GM12878 (cell line): ENCODE measurements around the gene HNRNPLL. TPM values are rescaled to one million over a fixed set of nuclear protein-coding genes. Genes with fewer than 3 reads are reported as not detected.

Source experiments
- ATAC-seq: fragments of 200-7000 bp; cut with Tn5 transposase; 3 replicates; pipeline ENCODE4 v1.9.1; 2020; ENCODE audit warnings: mild to moderate bottlenecking, moderate library complexity
- BruUV-seq: library from RNA; stranded (reverse); fragments of 400-500 nt; replicated peaks from 2 replicates; lab custom pipeline; 2021; lab: Mats Ljungman, UMichigan
- CTCF ChIA-PET: fragments of 300-600 bp; sonication (Branson Sonifier 250); formaldehyde crosslinking; extraction: SDS; loops from one replicate; lab custom pipeline; 2021; ENCODE audit warnings: inconsistent platforms; lab: Yijun Ruan, JAX
- POLR2A ChIA-PET: fragments of 350-600 bp; formaldehyde crosslinking; extraction: SDS; loops from one replicate; lab custom pipeline; 2021; ENCODE audit warnings: inconsistent platforms; lab: Charles Lee
- RAD21 ChIA-PET: fragments of 300-600 bp; sonication (Branson Sonifier 250); formaldehyde crosslinking; loops from one replicate; lab custom pipeline; 2023; ENCODE audit warnings: antibody characterized with exemption; ENCODE audit not compliant: unreplicated experiment; lab: Charles Lee
- SMC1A ChIA-PET: fragments of 300-600 bp; sonication (Branson Sonifier 250); formaldehyde crosslinking; loops from one replicate; lab custom pipeline; 2023; ENCODE audit not compliant: unreplicated experiment, uncharacterized antibody; lab: Charles Lee
- DNase-seq: peaks from one replicate; pipeline ENCODE4 v3.0.0-alpha.2; 2011; ENCODE audit warnings: low read depth, low spot score
- FAIRE-seq: peaks from 3 replicates; lab custom pipeline; 2011; peaks lifted over from hg19 to GRCh38; lab: Jason Lieb, UNC
- H2AFZ ChIP-seq: 2 replicates; pipeline ENCODE4 v1.6.0; 2011; ENCODE audit warnings: low read depth, low read length, control low read depth; ENCODE audit not compliant: control insufficient read depth
- H3K27ac ChIP-seq: 2 replicates; pipeline ENCODE4 v1.5.1; 2011; ENCODE audit warnings: control low read depth; ENCODE audit not compliant: control insufficient read depth, insufficient read depth
- H3K27me3 ChIP-seq, 2 experiments: replicated peaks in 1 of 2; 2 replicates each; pipeline versions ENCODE4 v1.6.0 to v1.6.1; 2011; ENCODE audit warnings: low read length in 1 of 2; ENCODE audit not compliant: control insufficient read depth in 2 of 2, insufficient read depth in 2 of 2
- H3K36me3 ChIP-seq, 2 experiments: 2 replicates each; pipeline ENCODE4 v1.5.1; 2011; ENCODE audit warnings: low read length in 1 of 2; ENCODE audit not compliant: control insufficient read depth in 2 of 2, insufficient read depth in 2 of 2
- H3K4me1 ChIP-seq: 2 replicates; pipeline ENCODE4 v1.6.1; 2011; ENCODE audit warnings: mild to moderate bottlenecking, low read length, moderate library complexity, mixed read lengths; ENCODE audit not compliant: control insufficient read depth, insufficient read depth
- H3K4me2 ChIP-seq: 2 replicates; pipeline ENCODE4 v1.6.0; 2011; ENCODE audit warnings: control low read depth; ENCODE audit not compliant: control insufficient read depth, insufficient read depth
- H3K4me3 ChIP-seq: fragments of 200-600 bp; sonication (generic); 2 replicates; pipeline ENCODE4 v1.5.1; 2016
- H3K79me2 ChIP-seq: 2 replicates; pipeline ENCODE4 v1.6.0; 2011; ENCODE audit warnings: low read length; ENCODE audit not compliant: control insufficient read depth, insufficient read depth
- H3K9ac ChIP-seq: 2 replicates; pipeline ENCODE4 v1.8.0; 2011; ENCODE audit warnings: low read length, control low read depth, mixed read lengths; ENCODE audit not compliant: control insufficient read depth, insufficient read depth
- H3K9me3 ChIP-seq: replicated peaks from 3 replicates; pipeline ENCODE4 v1.5.1; 2011; ENCODE audit warnings: mild to moderate bottlenecking, low read length; ENCODE audit not compliant: control insufficient read depth, insufficient read depth
- H4K20me1 ChIP-seq: 2 replicates; pipeline ENCODE4 v1.6.0; 2011; ENCODE audit not compliant: control insufficient read depth, insufficient read depth
- ATF2 ChIP-seq: IDR thresholded peaks from 2 replicates; pipeline ENCODE4 v1.6.1; 2012; ENCODE audit warnings: low read length, inconsistent platforms
- BCL3 ChIP-seq: IDR thresholded peaks from 2 replicates; pipeline ENCODE4 v1.6.1; 2011; ENCODE audit warnings: borderline replicate concordance, low read depth, mild to moderate bottlenecking, moderate library complexity, low read length; ENCODE audit not compliant: insufficient read depth, poor library complexity, severe bottlenecking
- CHD4 ChIP-seq: fragments of 200-600 bp; sonication (generic); IDR thresholded peaks from 2 replicates; pipeline ENCODE4 v1.6.1; 2016; ENCODE audit warnings: mild to moderate bottlenecking
- GABPA ChIP-seq: IDR thresholded peaks from 2 replicates; pipeline ENCODE4 v1.6.1; 2014; ENCODE audit warnings: antibody characterized with exemption, low read depth, mild to moderate bottlenecking, inconsistent platforms
- JUNB ChIP-seq: IDR thresholded peaks from 2 replicates; pipeline ENCODE4 v1.6.1; 2016; ENCODE audit warnings: antibody characterized with exemption, mild to moderate bottlenecking
- LARP7 ChIP-seq: fragments of 450-650 bp; IDR thresholded peaks from 2 replicates; pipeline ENCODE4 v1.6.1; 2017; ENCODE audit warnings: mild to moderate bottlenecking
- MAX ChIP-seq: IDR thresholded peaks from 2 replicates; pipeline ENCODE4 v1.6.1; 2012; ENCODE audit warnings: low read depth, low read length, improper control_type of control experiment
- MTA3 ChIP-seq: IDR thresholded peaks from 2 replicates; pipeline ENCODE4 v1.6.1; 2012; ENCODE audit warnings: low read length, inconsistent platforms, borderline replicate concordance
- NR2F1 ChIP-seq: fragments of 450-650 bp; conservative IDR thresholded peaks from 2 replicates; pipeline ENCODE4 v1.6.1; 2017; ENCODE audit warnings: mild to moderate bottlenecking
- POLR2AphosphoS5 ChIP-seq: IDR thresholded peaks from 2 replicates; pipeline ENCODE4 v1.6.1; 2011; ENCODE audit warnings: mild to moderate bottlenecking, low read length, inconsistent platforms
- RELA ChIP-seq: fragments of 450-650 bp; IDR thresholded peaks from 2 replicates; pipeline ENCODE4 v1.8.0; 2014; ENCODE audit warnings: borderline replicate concordance; ENCODE audit not compliant: partially characterized antibody
- RFX5 ChIP-seq: IDR thresholded peaks from 2 replicates; pipeline ENCODE4 v1.6.1; 2011; ENCODE audit warnings: low read depth, low read length, improper control_type of control experiment
- SMAD5 ChIP-seq: IDR thresholded peaks from 2 replicates; pipeline ENCODE4 v1.6.1; 2016; ENCODE audit warnings: antibody characterized with exemption, low read depth
- SUZ12 ChIP-seq: fragments of 200-600 bp; sonication (generic); IDR thresholded peaks from one replicate; pipeline ENCODE4 v1.6.1; 2018; ENCODE audit warnings: antibody characterized with exemption, mild to moderate bottlenecking; ENCODE audit not compliant: unreplicated experiment
- WRNIP1 ChIP-seq: IDR thresholded peaks from 2 replicates; pipeline ENCODE4 v1.6.1; 2011; ENCODE audit warnings: low read depth, low read length, improper control_type of control experiment, borderline replicate concordance
- WGBS: methylation state at CpG from one replicate; pipeline ENCODE4 v1.1.6; 2016; ENCODE audit warnings: low lambda C conversion rate; ENCODE audit not compliant: insufficient replicate concordance, insufficient coverage; ENCODE audit errors: missing lambda C conversion rate; 5-methylcytosine and 5-hydroxymethylcytosine counted together
- in situ Hi-C: fragments of 300-500 bp; cut with MboI; formaldehyde crosslinking; loops from 9 replicates; pipeline ENCODE4 v1.14.3; 2018; ENCODE audit warnings: mixed read lengths
- intact Hi-C: fragments of 100-400 bp; cut with micrococcal nuclease; formaldehyde crosslinking; loops from one replicate; pipeline ENCODE4 v1.14.2; 2022; ENCODE audit not compliant: unreplicated experiment
- polyA plus RNA-seq, 11 experiments: library from polyadenylated mRNA; depleted of rRNA in 4 of 11; unstranded in 6 of 11; stranded (reverse) in 5 of 11; fragments of >200 nt; fragmentation: Nextera tagmentation in 4 of 11; fragmentation: Illumina TruSeq in 1 of 11; extraction: Ambion mirVana in 4 of 11; extraction: Trizol in 1 of 11; gene quantifications; 1 replicate in 1 of 11; 2 replicates in 10 of 11; pipeline versions ENCODE4 v1.2.1 to v1.2.3, GENCODE V29; 2011 to 2016; ENCODE audit warnings: inconsistent platforms in 2 of 11, missing spikeins in 2 of 11, low read depth in 1 of 11
- total RNA-seq, 4 experiments: library from RNA; depleted of rRNA in 3 of 4; stranded (reverse); fragments of >200 nt in 3 of 4; fragmentation: Illumina TruSeq in 1 of 4; extraction: Trizol in 1 of 4; gene quantifications; 2 replicates each; pipeline versions ENCODE4 v1.2.1 to v1.2.3, GENCODE V29; 2013 to 2021

The HNRNPLL gene
- total and polyA plus RNA-seq, 10 of the 15 experiments (the other 5 are each of a cell fraction or from before 2014, with no cell fraction given), result 0.98 to 27.1 (median 2.9) TPM

DNA sequence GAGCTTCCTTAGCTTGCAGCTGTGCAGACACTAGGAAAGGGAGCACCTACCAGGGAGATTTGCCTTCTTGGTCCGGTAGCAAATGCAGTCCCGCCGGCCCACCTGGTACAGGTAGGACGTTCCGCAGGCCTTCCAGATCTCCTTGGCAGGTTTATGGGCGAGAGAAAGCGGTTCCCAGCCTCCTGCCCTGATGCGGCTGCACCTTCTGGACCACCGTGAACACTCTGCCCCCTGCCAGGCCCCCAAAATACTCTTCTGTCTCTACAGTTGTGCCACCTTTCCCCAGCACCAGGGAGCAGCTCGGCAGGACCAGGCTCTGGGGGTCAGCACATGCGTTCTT is 67.4 kb downstream of the HNRNPLL start:
- no peaks in the 10 kb centered on the region for H3K27me3 ChIP-seq
- no peaks in the 10 kb centered on the region for H4K20me1 ChIP-seq
- H3K9me3 ChIP-seq, result no peaks in the 10 kb centered on the region
- BruUV-seq, result no TSS peak
- H2AFZ ChIP-seq, result no peak overlapping the region
- no peak overlapping the region for H3K27ac ChIP-seq
- no peaks in the 10 kb centered on the region for H3K79me2 ChIP-seq
- in situ Hi-C loops, result loop anchor here (5.0 kb wide), 1 partner anchor 202 kb away; no protein-coding TSS in a partner anchor
- H3K36me3 ChIP-seq, result no peaks in the 10 kb centered on the region
- H3K9ac ChIP-seq, result no peak overlapping the region
- intact Hi-C loops, result no loop called here
- CTCF ChIA-PET, result interaction anchor here (0.6 to 5.0 kb wide), 11 partner anchors 27 to 213 kb away, joined by 3 to 27 read pairs (median 3); no protein-coding TSS in a partner anchor
- POLR2A ChIA-PET, result no interaction called here
- peaks cover 14% of the 10 kb centered on the region for H3K4me1 ChIP-seq
- WGBS, result 62% methylated on average over 11 of the region's 11 CpGs
- ATAC-seq (no peak), FAIRE-seq (no peak), DNase-seq (no peak)
- no peak overlapping the region for H3K4me2 ChIP-seq
- RAD21 ChIA-PET, result interaction anchor here (1.2 to 2.1 kb wide), 2 partner anchors 46 to 191 kb away, joined by 3 to 9 read pairs; no protein-coding TSS in a partner anchor
- no peak overlapping the region for H3K4me3 ChIP-seq
- no peak for TF ChIP-seq ATF2
- TF ChIP-seq CHD4, result no peak
- no peak for TF ChIP-seq MTA3
- no peak for TF ChIP-seq NR2F1
- TF ChIP-seq POLR2AphosphoS5, result no peak
- no peak for TF ChIP-seq SMAD5
- no peak for TF ChIP-seq RFX5
- no peak for TF ChIP-seq LARP7
- TF ChIP-seq BCL3, result no peak
- TF ChIP-seq MAX, result no peak
- TF ChIP-seq WRNIP1, result no peak
- no peak for TF ChIP-seq JUNB
- TF ChIP-seq SUZ12, result no peak
- TF ChIP-seq RELA, result no peak
- no peak for TF ChIP-seq GABPA
- SMC1A ChIA-PET, result interaction anchor here (1.5 to 1.6 kb wide), 2 partner anchors 68 to 190 kb away, joined by 3 read pairs; partner anchors contain the start of gene HNRNPLL
